Embryonic facial prominence (tissue), 1 donor: ENCODE measurements around the gene SMIM45.

ENCODE experiments used
- DNase-seq: peaks from one replicate; pipeline ENCODE4 v3.0.0-alpha.2; 2016; ENCODE audit errors: extremely low spot score

The SMIM45 gene

GRCh38 chr22:41951898-41952474 is at the start of gene SMIM45:
TSS of gene SMIM45 (plus strand) at chr22:41952150.
- no peak for DNase-seq

DNA sequence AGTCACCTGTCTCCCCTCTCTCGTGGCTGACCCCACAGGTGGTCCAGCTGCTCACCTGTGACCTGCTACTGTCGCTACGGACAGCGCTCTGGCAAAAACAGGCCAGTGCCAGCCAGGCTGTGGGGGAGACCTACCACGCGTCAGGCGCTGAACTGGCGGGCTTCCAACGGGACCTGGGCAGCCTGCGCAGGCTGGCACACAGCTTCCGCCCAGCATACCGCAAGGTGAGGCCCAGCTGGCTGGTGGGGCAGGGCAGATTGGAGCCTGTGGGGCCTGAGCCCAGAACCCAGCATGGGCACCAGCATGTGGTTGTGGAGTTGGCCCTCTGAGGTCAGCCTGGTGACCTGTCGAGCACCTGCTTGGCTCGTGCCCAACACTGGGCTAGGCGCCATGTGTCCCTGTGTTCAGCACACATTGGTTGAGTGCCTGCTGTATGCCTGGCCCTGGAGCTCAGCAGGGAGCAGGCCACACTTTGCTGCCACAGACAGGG is 49.0 kb upstream of the SMIM45 start:
- DNase-seq, result no peak

DNA sequence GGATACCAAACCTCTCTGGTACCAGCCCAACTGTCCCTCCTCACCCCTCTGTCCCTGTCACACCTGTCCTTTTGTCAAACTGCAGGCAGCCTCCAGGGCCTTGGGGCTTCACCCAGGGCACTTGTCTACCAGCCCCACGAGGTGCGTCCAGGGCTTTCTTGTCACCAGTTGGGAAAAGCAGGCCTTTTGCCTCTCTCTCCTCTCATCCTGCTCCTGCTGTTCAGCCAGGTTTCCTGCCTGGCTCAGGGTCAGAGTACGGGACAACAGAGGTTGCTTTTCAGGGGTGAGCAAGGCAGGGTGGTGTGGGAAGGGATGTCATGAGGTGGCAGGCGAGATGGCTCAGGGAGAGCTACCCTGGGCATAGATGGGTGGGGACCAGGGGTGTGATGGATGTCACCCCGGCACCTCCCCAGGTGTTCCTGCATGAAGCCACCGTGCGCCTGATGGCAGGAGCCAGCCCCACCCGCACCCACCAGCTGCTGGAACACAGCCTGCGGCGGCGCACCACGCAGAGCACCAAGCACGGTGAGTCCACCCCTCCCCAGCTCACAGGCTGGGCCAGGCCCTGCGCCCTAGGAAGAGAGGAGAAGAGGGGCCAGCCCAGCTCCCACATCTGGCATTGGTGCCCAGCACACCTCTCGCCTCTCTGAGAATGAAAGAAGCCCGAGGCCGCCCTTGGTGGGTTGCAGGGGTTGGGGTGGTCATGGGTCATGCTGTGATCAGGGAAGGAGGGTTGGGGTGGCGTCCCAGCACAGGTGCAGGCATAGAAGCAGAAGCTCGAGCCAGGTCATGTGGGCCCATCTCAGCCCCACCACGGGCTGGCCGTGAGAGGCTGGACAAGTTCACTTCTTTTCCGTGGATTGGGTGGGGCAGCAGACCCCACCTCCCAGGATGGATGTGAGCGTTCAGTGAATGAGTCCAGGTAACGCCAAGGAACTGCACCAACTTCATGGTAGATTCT is 47.2 kb upstream of the SMIM45 start:
- DNase-seq, result no peak

- no peak for DNase-seq
These were observed 46.3 kb upstream of the SMIM45 start for GRCh38 chr22:41905411-41906202.

- no peak for DNase-seq
These were observed 45.1 kb upstream of the SMIM45 start for GRCh38 chr22:41906822-41907221.

GRCh38 chr22:41907436-41908401 is 44.2 kb upstream of the SMIM45 start:
- DNase-seq, result no peak

- no peak for DNase-seq
These were observed 43.3 kb upstream of the SMIM45 start for GRCh38 chr22:41908411-41909309.

DNA sequence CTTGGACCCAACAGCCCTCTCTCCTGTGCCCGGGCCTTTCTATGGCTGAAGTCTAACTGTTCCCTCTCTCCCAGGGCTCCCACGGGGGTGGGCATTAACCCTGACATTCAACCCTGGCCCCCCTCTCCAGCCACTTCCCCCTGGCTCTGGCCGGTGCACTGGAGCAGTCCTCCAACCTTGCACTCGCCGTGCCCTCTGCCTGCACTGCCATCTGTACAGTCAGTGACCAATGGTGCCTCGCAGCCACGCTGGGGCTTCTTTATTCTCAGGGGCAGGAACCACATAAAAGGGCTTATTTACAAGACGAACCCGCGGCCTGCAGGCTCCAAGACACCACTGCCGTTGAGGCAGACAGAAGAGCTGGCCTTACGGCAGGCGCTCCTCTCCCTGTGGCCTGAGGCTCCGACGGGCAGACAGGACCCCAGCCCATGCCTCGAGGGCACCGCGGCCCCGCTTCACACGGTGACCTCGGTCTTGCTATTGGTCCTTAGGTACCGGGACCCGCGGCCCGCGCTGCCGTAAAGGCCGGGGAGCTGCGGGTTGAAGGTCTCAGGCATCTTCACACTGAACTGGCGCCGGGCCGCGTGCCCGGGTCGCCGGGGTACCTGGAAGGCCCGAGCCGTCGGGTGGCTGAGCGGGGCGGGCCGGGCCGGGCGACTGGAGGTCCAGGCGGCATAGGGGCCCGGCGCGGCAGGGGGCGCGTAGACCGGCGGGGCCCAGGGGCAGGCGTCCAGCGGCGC is 42.5 kb upstream of the SMIM45 start:
- DNase-seq, result no peak

DNA sequence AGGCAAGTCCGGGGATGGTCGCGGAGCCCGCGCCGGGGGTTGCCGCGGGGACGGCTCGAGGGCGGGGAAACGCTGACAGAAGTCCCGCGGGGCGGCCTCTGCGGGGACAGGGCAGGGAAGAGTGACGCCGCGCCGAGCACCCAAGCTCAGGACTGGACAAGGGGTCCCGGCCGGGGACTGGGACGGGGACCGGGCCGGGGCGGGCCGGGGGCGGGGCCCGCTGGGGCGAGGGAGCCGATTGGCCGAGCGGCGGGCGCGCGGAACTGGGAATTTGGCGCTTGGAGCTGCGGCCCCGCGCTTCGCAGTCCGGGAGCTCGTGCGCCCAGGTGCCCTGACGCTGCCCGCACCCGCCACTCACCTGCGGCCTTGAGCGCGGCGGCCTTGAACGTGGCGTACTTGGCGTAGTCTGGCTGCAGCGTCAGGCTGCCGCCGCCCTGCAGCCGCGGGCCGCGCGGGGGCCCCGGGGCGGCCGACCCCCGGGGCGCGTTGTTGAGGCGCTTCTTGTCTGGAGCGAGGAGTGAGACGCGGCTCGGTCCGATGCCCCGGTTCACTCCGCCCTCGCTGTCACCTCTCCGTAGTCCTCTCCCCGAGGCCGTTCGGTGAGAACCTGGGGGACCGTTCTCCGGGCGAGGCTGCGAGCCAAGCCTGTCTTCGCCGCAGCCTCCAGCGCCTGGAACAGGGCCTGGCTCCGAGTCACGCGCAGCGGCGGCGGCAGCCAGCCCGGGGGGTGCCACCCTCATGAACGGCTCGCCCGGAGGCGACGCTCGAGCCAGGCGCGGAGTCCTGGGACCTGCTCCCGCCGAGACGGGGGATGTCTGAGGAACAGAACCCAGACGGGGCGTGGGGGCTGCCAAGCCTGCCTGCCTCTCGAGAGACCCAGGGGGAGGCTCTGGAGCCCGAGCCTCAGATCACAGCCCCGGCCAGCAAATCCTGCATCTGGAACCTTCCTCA is 41.6 kb upstream of the SMIM45 start:
- DNase-seq, result no peak

- no peak for DNase-seq
These were observed 40.8 kb upstream of the SMIM45 start for GRCh38 chr22:41911001-41911611.

DNA sequence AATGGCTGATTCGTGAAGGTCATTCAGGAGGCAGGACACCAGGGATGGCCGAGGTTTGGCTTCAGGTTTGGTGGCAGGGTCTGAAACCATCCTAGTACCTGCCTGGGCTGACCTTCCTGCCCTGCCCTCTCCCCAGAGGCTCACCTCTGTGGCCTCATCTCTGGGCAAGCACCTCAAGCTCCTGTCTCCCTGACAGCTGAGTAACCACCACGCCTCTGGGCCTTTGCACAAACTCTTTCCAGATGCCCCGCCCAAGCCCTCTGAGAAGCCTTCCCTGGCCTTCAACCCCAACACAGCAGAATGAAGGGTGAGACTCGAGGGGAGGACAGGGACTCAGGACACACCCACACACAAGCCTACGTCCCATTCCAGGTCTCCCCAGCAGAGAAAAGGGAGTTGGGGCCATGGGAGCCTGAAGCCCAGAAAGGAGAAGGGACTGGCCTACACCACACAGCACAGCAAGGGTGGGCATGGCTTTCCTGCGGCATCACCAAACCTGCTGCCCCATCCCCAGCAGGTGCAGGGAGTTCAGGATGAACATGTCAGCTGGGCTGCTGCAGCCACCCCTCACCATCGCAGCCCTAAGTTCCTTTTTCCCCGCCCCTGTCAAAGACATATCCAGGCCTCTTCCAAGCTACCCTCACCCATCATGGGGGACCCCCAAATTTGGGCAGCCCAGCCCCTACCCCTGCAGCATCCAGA is 39.5 kb upstream of the SMIM45 start:
- DNase-seq, result no peak

GRCh38 chr22:41913040-41913719 is 38.8 kb upstream of the SMIM45 start:
- DNase-seq, result no peak

GRCh38 chr22:41913842-41914534 is 38.0 kb upstream of the SMIM45 start:
- no peak for DNase-seq

DNA sequence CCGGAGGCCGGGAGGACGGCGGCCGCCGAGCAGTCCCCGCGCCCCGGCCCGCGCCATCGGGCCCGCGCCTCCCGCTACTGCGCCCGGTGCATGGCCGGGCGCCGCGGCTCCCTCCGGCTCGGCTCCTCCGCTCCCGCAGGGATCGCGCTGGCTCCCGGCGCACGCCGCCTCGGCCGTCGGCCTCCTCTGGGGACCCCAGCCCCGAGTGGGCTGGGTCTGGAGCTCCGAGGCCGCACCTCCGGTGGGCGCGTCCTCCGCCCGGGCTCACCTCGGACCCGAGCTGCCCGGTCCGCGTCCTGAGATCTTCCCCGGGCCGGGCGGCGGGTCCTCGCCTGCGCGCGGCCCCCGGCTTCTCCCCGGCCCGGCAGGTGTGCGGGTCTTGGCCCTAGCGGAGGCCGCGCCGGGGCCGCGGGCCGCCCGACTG is 37.3 kb upstream of the SMIM45 start:
- DNase-seq, result no peak

GRCh38 chr22:41915035-41915785 is 36.7 kb upstream of the SMIM45 start, which contains the start of gene SHISA8:
TSS of gene SHISA8 (minus strand) at chr22:41915074. CDS start at chr22:41914667, 407 bp downstream.
- DNase-seq, result no peak
